ENCODE results near the gene WWOX. TPM values are rescaled to one million over a fixed set of nuclear protein-coding genes. Genes with fewer than 3 reads are reported as not detected.

Gene WWOX
- total RNA-seq, 1 donor from 2014 or later, result 29.6 TPM

DNA sequence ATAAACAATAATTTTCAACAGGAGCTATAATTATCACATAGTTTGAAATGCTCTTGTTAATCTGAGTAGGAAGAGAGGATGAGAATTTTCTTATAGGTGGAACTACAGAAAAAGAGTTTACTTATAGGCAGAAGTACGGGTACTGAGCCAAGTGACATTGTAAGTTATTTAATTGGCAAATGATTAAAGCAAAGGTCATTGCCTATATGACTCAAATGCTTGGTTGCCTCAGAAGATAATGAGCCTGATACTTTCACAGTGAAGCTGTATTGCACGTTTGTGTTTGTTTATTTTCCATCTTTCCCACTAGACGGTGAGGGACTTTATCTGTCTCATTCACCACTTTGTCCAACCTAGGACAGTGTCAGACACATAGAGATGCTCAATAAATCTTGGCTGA lies 751.8 kb downstream of the WWOX start:
- TF ChIP-seq, protein P1, sequence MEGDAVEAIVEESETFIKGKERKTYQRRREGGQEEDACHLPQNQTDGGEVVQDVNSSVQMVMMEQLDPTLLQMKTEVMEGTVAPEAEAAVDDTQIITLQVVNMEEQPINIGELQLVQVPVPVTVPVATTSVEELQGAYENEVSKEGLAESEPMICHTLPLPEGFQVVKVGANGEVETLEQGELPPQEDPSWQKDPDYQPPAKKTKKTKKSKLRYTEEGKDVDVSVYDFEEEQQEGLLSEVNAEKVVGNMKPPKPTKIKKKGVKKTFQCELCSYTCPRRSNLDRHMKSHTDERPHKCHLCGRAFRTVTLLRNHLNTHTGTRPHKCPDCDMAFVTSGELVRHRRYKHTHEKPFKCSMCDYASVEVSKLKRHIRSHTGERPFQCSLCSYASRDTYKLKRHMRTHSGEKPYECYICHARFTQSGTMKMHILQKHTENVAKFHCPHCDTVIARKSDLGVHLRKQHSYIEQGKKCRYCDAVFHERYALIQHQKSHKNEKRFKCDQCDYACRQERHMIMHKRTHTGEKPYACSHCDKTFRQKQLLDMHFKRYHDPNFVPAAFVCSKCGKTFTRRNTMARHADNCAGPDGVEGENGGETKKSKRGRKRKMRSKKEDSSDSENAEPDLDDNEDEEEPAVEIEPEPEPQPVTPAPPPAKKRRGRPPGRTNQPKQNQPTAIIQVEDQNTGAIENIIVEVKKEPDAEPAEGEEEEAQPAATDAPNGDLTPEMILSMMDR (conservative IDR thresholded peaks at IDR 0.05; ENCODE audit: low read depth, low read length), result no peak
- no peak overlapping the region for H3K4me3 ChIP-seq (ENCODE audit: low read depth, low read length)
- no peak for DNase-seq (ENCODE audit: low read depth)

DNA sequence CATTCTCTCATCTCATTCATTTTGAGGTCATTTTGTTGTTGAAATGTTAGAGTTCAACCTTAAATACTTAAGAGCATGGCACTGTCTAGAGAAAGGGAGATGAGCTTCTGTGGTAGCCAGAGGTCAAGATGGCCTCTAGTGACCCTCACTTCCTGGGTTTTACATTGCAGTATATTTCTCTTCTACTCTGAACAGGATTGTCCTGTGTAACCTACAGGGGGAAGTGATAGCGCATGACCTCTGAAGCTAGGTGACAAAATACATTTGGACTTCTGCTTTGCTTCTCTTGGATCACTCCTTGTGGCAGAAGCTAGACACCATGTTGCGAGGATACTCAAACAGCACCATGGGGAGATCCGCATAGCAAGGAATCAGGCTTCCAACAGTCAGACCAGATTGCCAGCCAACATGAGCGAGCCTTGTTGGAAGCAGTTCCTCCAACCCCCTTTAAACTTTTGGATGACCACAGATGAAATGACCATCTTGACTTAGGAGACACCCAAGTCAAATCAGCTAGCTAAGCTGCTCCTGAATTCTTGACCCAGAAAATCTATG lies 752.7 kb downstream of the WWOX start:
- TF ChIP-seq, protein P1 (conservative IDR thresholded peaks at IDR 0.05; ENCODE audit: low read depth, low read length), result no peak
- no peak overlapping the region for H3K4me3 ChIP-seq (ENCODE audit: low read depth, low read length)
- DNase-seq (ENCODE audit: low read depth), result no peak

GRCh38 chr16:78862022-78862421 lies 762.6 kb downstream of the WWOX start:
- TF ChIP-seq, protein P1 (conservative IDR thresholded peaks at IDR 0.05; ENCODE audit: low read depth, low read length), result no peak
- no peak for DNase-seq (ENCODE audit: low read depth)
- H3K4me3 ChIP-seq (ENCODE audit: low read depth, low read length), result no peak overlapping the region

DNA sequence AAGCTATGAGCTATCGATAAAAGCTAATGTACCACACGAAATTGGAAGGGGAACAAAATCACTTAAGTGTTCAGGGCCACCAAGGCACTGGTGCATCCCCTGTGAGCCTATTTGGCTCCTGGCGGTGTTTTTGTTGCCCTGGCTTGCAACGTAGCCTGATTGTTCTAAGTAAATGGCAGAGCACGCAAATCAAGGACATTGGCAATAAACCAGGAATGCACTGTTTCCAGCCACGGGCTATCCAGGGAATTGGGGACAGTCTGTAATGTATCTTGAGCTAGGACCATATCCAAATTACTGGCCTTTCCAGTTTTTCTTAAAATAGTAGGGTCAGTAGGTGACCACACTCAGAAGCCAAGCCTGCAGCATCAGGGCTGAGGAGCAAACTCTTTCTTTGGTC lies 767.1 kb downstream of the WWOX start:
- H3K4me3 ChIP-seq (ENCODE audit: low read depth, low read length), result no peak overlapping the region
- TF ChIP-seq, protein P1 (conservative IDR thresholded peaks at IDR 0.05; ENCODE audit: low read depth, low read length), result no peak
- no peak for DNase-seq (ENCODE audit: low read depth)

DNA sequence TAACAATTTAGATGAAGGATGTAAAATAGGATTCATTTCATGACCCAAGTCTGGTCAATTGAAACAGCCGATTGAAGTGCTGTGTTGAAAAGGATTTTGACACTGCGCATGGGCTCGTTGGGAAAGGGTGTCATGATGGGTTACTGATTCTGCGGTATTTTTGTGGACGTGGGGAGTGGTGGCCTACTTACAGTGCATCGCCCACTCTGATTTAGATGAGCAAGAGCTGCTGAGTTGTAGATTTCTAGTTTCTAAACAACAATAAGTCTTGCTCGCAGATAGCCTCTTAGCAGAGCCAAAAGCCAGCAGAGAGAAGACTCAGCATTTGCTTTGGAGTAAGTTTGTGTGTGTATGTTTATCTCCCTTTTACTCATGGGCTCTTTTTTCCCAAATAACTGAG lies 770.0 kb downstream of the WWOX start:
- no peak overlapping the region for H3K4me3 ChIP-seq (ENCODE audit: low read depth, low read length)
- TF ChIP-seq, protein P1 (conservative IDR thresholded peaks at IDR 0.05; ENCODE audit: low read depth, low read length), result no peak

DNA sequence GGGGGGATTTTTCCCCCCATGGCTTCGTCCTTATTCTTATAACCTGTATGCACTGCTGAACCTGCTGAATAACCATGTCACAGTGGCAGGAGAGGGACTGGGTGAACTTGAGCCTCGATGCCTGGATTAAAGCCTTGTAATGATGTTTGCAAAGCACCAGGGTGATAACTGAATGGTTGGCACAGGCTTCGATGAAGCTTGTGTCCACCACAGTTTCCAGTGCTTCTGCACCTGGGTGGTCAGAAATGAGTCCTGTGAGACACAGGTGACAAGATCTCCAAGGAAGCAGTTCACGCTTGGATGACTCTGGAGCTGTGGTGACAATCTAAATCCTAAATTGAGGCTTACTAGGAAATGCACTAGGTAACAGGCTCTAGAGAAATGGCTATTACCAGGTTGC lies 771.8 kb downstream of the WWOX start:
- TF ChIP-seq, protein P1 (conservative IDR thresholded peaks at IDR 0.05; ENCODE audit: low read depth, low read length), result no peak
- DNase-seq (ENCODE audit: low read depth), result no peak
- H3K4me3 ChIP-seq (ENCODE audit: low read depth, low read length), result no peak overlapping the region

More for the DNA sequence above, 770.0 kb downstream of the WWOX start:
- no peak for DNase-seq (ENCODE audit: low read depth)

DNA sequence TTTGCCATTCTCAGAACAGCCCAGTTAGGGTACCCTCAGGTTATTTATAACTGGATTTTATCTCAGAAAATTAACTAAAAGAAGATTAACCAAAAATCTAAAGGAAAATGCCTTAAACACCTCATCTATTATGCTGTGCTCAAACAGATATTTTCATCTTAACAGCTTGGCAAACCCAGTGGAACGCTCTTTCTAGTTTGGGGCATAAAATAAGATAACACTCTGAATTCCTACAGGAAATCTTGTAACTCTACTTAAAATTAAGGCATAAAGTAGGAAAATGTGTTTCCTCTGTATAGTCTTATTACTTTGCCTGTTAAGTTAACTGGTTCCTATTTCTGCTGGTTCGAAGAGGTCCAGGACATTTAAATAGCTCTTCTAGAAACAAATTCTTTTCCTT lies 777.2 kb downstream of the WWOX start:
- no peak for DNase-seq (ENCODE audit: low read depth)
- TF ChIP-seq, protein P1 (conservative IDR thresholded peaks at IDR 0.05; ENCODE audit: low read depth, low read length), result no peak
- H3K4me3 ChIP-seq (ENCODE audit: low read depth, low read length), result no peak overlapping the region

Measured in epithelial cell of proximal tubule (primary cell).